Osteocyte (in vitro differentiated cells): Measurements from ENCODE around the gene FBXO41. TPM values are rescaled to one million over a fixed set of nuclear protein-coding genes. Genes with fewer than 3 reads are reported as not detected.
A peak's percentile ranks its signal among the peaks of the same experiment; 100 is the strongest.

Source experiments
- DNase-seq: peaks from one replicate; pipeline ENCODE4 v3.0.0; 2021; ENCODE audit warnings: mixed read lengths; ENCODE audit not compliant: unreplicated experiment; ENCODE audit errors: extremely low spot score
- H3K27ac Mint-ChIP-seq: one replicate; pipeline ENCODE4 v1.8.0; 2021; ENCODE audit warnings: mild to moderate bottlenecking, mixed read lengths; ENCODE audit not compliant: unreplicated experiment
- H3K27me3 Mint-ChIP-seq: one replicate; pipeline ENCODE4 v1.8.0; 2021; ENCODE audit warnings: mixed read lengths; ENCODE audit not compliant: unreplicated experiment
- H3K36me3 Mint-ChIP-seq: one replicate; pipeline ENCODE4 v1.8.0; 2021; ENCODE audit warnings: mixed read lengths; ENCODE audit not compliant: unreplicated experiment
- H3K4me1 Mint-ChIP-seq: one replicate; pipeline ENCODE4 v1.8.0; 2021; ENCODE audit warnings: mixed read lengths; ENCODE audit not compliant: unreplicated experiment
- H3K4me3 Mint-ChIP-seq: one replicate; pipeline ENCODE4 v1.8.0; 2021; ENCODE audit warnings: mild to moderate bottlenecking, moderate library complexity, mixed read lengths; ENCODE audit not compliant: unreplicated experiment
- H3K9me3 Mint-ChIP-seq: one replicate; pipeline ENCODE4 v1.8.0; 2021; ENCODE audit warnings: mixed read lengths; ENCODE audit not compliant: unreplicated experiment
- total RNA-seq: library from RNA; stranded (reverse); gene quantifications from 2 replicates; pipeline ENCODE4 v1.2.1, GENCODE V29; 2021
- TF ChIP-seq, protein P1 (sequence below): fragments of 200-600 bp; sonication (generic); IDR thresholded peaks from 2 replicates; pipeline ENCODE4 v1.5.0; 2021; ENCODE audit warnings: antibody characterized with exemption, mild to moderate bottlenecking, moderate library complexity

Gene FBXO41
- total RNA-seq, 1 donor from 2014 or later = 1.6 TPM

DNA sequence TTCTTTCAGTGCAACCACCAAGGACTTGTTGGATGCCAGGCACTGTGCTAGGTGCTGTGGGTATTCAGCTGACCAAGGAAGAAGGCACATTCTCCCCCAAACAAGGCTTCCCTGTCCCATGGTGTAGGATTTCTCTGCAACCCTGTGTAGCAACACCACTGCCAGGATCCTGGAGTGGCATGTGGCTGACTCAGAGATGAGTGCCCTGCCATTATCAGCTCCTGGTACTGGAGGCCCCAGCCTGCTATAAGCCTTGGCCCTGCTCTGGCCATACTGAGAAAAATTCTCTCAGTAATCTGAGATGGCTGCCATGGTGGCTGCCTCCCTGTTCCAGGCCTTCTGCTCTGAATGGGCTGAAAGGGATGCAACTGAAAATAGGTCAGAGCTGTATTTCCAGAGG, 66.0 kb downstream of the FBXO41 start:
- no peaks in the 10 kb centered on the region for H3K27me3 Mint-ChIP-seq
- H3K4me3 Mint-ChIP-seq = no peak overlapping the region
- TF ChIP-seq, protein P1, sequence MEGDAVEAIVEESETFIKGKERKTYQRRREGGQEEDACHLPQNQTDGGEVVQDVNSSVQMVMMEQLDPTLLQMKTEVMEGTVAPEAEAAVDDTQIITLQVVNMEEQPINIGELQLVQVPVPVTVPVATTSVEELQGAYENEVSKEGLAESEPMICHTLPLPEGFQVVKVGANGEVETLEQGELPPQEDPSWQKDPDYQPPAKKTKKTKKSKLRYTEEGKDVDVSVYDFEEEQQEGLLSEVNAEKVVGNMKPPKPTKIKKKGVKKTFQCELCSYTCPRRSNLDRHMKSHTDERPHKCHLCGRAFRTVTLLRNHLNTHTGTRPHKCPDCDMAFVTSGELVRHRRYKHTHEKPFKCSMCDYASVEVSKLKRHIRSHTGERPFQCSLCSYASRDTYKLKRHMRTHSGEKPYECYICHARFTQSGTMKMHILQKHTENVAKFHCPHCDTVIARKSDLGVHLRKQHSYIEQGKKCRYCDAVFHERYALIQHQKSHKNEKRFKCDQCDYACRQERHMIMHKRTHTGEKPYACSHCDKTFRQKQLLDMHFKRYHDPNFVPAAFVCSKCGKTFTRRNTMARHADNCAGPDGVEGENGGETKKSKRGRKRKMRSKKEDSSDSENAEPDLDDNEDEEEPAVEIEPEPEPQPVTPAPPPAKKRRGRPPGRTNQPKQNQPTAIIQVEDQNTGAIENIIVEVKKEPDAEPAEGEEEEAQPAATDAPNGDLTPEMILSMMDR = no peak
- H3K27ac Mint-ChIP-seq = no peak overlapping the region
- peaks cover 7% of the 10 kb centered on the region for H3K36me3 Mint-ChIP-seq
- peaks cover 27% of the 10 kb centered on the region for H3K4me1 Mint-ChIP-seq
- no peak for DNase-seq
- no peaks in the 10 kb centered on the region for H3K9me3 Mint-ChIP-seq

DNA sequence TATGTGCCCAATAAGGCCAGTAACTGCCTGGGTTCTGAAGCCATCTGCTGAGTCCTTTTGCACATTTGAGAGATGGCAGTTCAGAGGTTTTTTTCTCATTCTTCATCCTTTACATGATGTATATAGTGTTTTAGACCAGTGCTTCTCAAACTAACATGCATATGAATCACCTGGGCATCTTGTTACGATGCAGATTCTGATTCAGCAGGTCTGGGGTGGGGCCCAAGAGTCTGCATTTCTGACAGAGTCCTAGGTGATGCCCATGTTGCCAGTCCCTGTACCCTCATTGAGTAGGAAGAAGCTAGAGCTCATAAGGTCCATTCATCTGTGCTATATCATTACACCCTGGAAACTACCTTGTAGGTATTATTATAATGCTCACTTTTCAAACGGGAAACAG, 66.5 kb downstream of the FBXO41 start:
- H3K4me3 Mint-ChIP-seq = no peak overlapping the region
- no peaks in the 10 kb centered on the region for H3K9me3 Mint-ChIP-seq
- TF ChIP-seq, protein P1 = no peak
- peaks cover 29% of the 10 kb centered on the region for H3K4me1 Mint-ChIP-seq
- peaks cover 7% of the 10 kb centered on the region for H3K36me3 Mint-ChIP-seq
- DNase-seq = no peak
- no peak overlapping the region for H3K27ac Mint-ChIP-seq
- no peaks in the 10 kb centered on the region for H3K27me3 Mint-ChIP-seq

DNA sequence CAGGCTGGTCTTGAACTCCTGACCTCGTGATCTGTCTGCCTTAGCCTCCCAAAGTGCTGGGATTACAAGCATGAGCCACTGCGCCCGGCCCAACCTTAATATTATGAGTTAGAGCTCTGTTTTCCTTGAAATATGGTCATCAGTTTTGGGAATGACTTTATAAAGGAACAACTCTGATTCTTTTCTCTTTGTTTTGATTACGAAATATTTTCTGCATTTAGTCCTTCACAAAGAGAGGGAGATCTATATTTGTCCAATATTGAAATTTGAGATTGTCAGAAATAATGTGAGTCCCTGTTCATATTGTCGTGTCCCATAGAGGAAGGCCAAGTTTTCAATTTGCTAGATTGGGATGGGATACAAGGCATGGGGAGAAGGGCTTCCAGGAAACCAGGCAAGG, 67.1 kb downstream of the FBXO41 start:
- Mint-ChIP-seq H3K4me3 (no peak overlapping the region), H3K36me3 (peaks cover 7% of the 10 kb centered on the region), H3K4me1 (peaks cover 33% of the 10 kb centered on the region), H3K9me3 (no peaks in the 10 kb centered on the region), H3K27ac (no peak overlapping the region), H3K27me3 (no peaks in the 10 kb centered on the region)
- no peak for DNase-seq
- TF ChIP-seq, protein P1 = no peak

DNA sequence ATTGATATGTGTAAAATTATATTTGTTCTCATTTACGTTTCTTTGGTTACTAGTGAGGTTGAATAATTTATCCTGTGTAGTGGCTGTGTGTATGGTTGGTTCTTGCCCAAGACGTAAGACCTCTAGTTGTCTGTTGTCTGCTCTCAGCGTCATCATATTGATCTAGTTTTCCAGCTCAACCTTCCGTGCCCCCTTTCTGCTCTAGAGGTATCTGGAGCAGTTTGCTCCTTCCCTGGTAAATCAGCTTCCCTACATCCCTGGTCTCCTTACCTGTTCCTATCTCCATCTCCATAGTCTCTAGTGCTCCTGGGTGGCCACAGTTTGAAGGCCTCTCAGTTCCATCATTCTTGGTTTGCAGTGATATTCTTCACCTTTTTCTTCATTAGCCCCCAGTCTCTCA, 69.0 kb downstream of the FBXO41 start:
- no peaks in the 10 kb centered on the region for H3K9me3 Mint-ChIP-seq
- peak overlapping the region; percentile 84 for H3K4me3 Mint-ChIP-seq
- DNase-seq = no peak
- TF ChIP-seq, protein P1 = no peak
- H3K27ac Mint-ChIP-seq = peak overlapping the region; percentile 90
- H3K4me1 Mint-ChIP-seq = peaks cover 34% of the 10 kb centered on the region
- no peaks in the 10 kb centered on the region for H3K36me3 Mint-ChIP-seq
- peaks cover 2% of the 10 kb centered on the region for H3K27me3 Mint-ChIP-seq

DNA sequence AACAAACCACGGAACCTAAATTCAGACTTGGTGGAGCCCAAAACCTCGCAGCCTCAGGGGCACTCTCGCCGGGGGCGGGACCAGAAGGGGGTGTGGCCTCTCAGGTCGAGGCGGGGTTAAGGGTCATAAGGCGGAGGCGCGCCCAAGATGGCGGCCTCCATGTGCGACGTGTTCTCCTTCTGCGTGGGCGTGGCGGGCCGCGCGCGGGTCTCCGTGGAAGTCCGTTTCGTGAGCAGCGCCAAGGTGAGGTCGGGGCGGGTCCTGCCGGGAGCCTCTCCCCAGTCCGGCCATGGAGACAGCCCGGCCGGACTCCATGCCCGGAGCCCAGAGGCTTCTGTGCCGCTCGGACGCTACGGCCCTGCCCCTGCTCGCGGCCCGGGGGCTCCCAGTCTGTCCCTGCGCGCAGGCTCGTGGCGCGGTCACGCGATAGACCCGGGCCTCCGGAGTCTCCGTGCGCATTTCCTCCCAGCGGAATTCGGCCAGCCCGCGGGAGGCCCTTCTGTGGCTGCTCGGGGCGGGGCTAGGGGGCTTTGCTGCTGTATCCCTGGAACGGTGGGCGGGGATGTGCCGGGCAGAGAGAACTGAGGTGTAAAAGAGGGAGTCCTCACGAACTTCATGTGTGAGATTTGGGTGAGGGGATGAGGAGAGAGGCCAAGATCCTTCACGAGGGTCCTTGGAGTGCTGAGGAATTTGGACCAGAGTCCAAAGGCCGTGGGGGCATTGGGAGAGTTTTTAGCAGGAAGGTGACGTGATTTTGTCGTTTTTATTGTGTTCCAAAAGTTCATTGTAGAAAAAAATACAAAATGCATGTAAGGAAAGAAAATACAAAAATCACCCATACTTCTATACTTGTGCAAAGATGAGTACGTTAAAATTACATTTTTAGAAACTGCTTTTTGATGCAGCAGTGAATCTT, 69.9 kb downstream of the FBXO41 start, which contains the start of gene SMYD5:
Gene SMYD5 (plus strand): TSS at position 126 of the 916 bp plus-strand sequence. CDS start 22 bp downstream, at position 148.
- Mint-ChIP-seq H3K36me3 (no peaks in the 10 kb centered on the region), H3K4me3 (peak within 1 kb of the TSS; percentile 84), H3K27ac (peak within 1 kb of the TSS; percentile 90), H3K27me3 (peaks cover 11% of the 10 kb centered on the region), H3K4me1 (peaks cover 34% of the 10 kb centered on the region), H3K9me3 (no peaks in the 10 kb centered on the region)
- DNase-seq = peak; percentile 90
- TF ChIP-seq, protein P1 = no peak
